HG03039 (cell line): ENCODE results near the gene RAB23.

Experiments
- ATAC-seq: cut with Tn5 transposase; IDR thresholded peaks from one replicate; pipeline ENCODE4 v1.9.1; 2021; ENCODE audit warnings: mild to moderate bottlenecking, moderate library complexity; ENCODE audit not compliant: unreplicated experiment

RAB23 gene

DNA sequence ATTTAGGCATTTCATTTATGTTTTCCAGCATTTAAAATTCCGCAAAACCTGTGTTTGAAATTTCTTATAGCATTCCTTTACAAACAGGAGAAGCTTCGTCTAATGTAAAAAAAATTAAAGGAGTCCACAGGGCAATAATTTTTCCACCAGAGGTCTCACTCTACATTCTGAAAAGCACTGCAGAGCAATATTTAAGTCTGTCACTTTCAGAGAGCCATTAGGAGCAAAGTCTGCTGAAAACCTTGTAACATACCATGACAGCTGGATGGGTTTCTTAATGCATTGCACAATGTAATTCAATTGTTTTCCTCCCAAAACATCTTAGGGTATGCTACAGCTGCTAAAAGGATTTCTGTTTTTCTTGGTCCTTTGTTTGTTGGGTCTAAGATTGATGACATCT is 32.0 kb downstream of the RAB23 start:
- no peak for ATAC-seq

DNA sequence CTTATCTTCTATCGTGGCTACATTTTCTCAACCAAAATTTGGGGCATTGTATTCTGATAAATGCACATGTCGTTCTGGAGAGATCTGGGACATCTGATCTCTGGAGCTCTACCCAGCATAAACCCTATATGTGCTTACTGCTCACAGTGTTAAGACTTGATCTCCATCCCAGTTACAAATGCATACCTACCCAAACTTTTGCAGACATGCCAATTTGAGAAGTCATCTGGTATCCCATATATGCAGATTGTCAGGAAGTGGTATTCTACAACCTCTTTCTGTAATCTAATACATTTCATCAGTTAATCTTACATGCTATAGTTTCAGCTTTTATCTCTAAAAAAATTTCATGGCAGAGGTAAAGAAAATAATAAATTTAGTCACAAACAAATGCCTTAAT is 38.8 kb downstream of the RAB23 start:
- no peak for ATAC-seq

GRCh38 chr6:57182017-57182432 is 40.1 kb downstream of the RAB23 start:
- no peak for ATAC-seq

GRCh38 chr6:57180596-57180995 is 41.5 kb downstream of the RAB23 start:
- ATAC-seq: no peak

- no peak for ATAC-seq
These were observed 44.4 kb downstream of the RAB23 start for GRCh38 chr6:57177545-57178265.

DNA sequence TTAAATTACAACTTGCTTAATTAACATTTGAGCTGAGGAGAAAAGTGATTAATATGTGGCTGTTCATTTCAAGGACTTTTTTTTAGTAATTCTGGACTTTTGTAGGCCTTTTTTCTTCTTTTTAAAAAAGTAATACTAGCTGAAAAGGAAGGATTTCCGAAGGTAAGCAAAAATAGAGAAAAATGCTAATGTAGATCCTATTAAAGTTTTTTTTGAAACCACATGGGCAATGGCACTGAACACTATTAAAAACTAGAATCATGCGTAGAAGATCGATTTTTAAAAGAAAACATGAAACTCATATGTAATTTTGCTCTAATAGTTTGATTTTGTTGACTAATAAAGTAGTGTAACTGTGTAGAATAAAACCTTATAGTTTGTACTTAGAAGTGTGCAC is 47.6 kb downstream of the RAB23 start:
- ATAC-seq: no peak

DNA sequence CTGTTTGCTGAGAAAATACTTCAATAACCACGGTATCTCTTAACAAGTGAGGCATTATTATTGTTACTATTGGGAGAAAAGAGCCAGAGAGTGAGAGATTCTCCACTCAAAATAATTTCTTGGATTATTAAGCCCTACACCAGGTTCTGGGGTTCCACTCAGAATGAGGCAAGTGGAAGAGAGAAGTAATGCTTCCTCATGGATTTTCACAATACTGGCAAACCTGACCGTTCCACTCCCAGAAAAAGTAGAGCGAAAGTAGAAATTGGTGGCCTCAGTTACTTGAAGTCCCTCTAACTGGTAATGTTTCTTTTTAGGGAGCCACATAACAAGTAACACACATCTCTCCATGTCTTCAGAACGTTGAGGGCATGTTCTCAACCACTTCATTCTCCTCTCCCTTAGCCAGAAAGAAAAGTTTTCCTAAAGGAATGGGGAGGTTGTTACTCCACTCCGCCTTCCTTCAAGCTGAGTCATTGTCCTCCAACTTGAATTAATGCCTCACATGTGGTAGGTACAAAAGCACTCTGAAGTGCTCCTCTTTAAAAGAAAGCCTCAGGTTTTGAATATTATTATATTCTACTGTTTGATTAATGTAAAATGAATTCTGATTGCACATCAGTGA is 48.1 kb downstream of the RAB23 start:
- ATAC-seq: no peak

DNA sequence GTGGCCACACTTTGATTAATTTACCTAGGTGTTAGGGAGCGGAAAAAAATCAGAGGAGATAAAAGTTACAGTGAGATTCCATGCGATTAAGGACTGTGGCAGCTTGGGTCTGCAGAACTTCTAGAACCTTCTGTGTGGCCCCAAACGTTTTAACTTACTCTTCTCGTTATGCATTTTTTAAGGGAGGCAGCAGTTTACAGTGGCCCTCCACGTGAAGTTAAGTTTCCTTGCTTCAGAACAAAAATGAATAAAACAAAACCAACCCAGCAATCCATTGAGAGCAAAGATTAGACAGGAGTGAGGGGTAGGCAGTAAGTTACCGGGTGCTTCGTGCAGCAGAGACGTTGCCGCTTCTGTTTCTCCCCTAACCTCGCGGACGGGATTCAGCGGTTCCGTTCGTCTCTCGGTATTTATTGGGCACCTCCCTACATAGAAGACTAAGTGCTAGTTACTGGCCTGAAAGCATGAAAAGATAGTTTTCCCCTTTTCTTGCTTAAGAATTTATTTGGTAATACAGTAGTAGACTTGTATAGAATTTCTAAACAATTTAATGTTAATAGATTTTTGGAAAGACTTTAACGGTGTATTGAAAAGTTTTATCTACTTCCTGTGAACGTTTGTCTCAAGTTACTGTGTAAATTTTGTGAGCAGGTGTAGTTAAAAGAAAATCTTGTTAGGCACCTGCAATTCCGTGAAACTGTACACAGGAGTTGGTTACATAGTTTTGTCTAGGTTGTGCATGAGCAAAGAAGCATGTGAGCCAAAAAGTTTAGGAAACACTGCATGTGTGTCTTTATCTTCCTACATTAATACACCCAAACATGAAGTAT is 48.8 kb downstream of the RAB23 start:
- no peak for ATAC-seq

DNA sequence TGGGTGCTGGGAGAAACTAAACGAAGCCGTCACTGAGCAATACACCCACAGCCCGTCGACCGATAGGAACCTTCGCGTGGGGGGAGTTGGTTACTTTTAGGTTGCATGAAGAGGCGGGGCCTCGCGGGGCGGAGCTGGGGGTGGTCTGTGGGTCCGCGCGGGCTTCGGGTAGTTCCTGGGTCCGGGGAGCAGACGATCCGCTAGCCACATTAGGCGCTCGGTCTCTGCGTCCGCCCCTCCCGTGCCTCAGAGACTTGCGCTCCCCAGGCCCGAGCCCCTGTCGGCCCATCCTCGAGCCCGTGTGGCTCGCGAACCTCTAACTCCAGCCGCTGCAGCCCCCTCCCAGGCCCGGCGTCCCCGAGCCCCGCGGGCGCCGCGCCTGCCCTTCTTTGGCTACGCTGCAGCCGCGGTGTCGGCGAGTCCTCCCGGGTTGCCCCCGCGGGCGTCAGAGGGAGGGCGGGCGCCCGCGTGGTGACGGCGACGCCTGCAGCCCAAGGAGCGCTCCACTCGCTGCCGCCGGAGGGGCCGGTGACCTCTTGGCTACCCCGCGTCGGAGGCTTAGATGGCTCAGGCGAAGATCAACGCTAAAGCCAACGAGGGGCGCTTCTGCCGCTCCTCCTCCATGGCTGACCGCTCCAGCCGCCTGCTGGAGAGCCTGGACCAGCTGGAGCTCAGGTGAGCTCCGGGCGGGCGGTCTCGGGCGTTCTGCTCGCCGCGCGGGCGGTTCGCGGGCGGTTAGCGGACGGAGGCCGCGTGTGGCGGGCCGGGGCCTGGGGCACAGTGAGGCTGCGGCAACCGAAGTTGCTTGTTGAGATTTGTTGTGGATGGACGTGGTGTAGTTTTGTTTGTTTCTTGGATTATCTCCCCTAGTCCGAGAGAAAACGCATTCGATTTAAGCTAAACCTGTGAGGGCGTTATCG is 49.7 kb downstream of the RAB23 start, which contains the start of gene BAG2:
BAG2 (plus strand) TSS at position 191 of the 920 bp plus-strand sequence; CDS start at position 563, 372 bp downstream.
- ATAC-seq: peak; percentile 88

- ATAC-seq: no peak
These were observed 57.0 kb downstream of the RAB23 start for GRCh38 chr6:57165080-57165479.

DNA sequence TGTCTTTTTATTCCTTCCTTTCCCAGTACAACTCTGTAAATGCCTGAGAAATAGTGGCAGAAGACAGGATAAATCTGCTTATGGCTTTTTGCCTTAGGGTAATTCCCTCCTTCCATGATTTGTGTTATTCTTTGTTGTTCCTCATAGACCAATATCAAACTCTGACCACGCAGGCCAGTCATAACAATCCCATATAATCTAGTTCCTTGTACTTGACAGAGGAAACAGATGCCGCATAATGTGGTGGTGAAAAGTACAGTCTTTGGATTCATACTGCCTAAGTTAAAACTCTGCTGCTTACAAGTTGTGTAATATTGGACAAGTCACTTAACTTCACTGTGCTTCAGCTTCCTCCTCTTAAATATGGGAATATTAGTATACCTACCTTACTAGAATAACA is 58.2 kb downstream of the RAB23 start:
- ATAC-seq: no peak

DNA sequence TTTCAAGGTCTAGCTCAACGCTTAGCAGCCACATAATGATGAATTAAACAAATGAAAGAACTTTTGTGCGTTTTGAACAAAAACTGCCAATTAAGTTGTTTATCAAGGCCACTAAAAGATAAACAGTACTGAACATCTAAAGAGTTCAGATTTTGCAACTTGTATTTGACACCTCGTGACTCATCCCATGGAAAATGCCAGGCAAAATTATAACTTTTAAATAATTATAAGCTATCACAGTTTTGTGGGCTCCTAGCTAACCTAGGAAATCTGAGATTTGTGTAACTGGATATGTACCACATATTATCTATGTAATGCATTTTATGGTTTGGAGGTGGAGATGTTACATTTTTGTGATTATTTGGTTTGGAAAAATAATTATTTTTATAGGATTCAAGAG is 59.6 kb downstream of the RAB23 start:
- ATAC-seq: no peak

- no peak for ATAC-seq
These were observed 60.1 kb downstream of the RAB23 start for GRCh38 chr6:57162028-57162427.

DNA sequence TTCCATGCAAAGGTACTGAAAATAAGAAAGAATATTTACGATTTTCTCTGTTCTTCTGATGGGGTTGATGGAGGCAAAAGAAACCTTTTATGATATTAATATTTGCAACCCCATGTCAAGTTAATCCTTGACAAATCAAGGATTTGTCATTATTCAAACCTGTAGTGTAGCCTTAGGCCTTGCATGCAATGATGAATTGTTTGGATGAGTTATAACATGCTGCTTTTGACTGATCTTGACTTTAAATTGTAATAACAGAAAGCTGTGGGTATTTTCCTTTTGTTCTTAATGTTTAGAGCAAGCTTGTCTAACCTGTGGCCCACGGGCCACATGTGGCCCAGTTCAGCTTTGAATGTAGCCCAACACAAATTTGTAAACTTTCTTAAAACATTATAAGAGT is 63.0 kb downstream of the RAB23 start:
- no peak for ATAC-seq

GRCh38 chr6:57158658-57159057 is 63.4 kb downstream of the RAB23 start:
- no peak for ATAC-seq

DNA sequence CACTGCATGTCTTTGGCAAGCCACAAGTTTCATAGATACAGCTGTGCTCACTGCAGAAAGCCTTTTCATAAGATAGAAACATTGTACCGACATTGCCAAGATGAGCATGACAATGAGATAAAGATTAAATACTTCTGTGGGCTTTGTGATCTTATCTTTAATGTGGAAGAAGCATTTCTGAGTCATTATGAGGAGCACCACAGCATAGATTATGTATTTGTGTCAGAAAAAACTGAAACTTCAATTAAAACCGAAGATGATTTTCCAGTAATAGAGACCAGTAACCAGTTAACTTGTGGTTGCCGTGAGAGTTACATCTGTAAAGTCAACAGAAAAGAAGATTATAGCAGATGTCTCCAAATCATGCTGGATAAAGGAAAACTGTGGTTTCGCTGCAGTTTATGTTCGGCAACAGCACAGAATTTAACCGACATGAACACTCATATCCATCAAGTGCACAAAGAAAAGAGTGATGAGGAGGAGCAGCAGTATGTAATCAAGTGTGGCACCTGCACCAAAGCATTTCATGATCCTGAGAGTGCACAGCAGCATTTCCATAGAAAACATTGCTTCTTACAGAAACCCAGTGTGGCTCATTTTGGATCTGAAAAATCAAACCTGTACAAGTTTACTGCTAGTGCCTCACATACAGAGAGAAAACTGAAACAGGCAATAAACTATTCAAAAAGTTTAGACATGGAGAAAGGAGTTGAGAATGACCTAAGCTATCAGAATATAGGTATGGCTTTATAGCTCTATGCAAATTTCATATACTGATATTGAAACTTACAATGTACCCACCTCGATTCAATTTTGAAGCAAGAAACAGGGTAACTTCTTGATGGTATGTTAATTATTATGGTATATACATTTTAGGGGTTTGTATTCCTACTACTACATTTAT is 73.9 kb downstream of the RAB23 start:
- no peak for ATAC-seq

DNA sequence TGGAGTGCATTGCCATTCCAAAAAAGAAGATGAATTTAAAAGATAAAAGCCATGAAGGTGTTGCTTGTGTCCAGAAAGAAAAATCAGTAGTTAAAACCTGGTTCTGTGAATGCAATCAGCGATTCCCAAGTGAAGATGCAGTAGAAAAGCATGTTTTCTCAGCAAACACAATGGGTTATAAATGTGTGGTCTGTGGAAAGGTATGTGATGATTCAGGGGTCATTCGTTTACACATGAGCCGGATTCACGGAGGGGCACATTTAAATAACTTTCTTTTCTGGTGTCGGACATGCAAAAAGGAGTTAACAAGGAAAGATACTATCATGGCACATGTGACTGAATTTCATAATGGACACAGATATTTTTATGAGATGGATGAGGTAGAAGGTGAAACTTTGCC is 74.7 kb downstream of the RAB23 start:
- ATAC-seq: no peak

DNA sequence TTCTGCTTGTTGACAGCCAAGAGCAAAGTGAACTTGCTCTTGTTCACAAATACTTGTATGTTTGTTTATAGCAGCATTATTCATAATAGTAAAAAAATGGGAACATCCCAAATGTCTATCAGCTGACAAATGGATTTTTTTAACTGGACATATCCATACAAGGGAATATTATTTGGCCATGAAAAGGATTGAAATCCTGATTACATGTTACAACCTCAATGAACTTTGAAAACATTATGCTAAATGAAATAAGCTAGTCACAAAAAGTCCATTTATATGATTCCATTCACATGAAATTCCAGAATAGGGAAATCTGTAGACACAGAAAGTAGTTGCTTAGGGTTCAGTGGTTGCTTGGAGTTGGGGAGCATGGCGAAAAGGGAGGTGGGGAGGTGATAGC is 78.4 kb downstream of the RAB23 start:
- no peak for ATAC-seq

DNA sequence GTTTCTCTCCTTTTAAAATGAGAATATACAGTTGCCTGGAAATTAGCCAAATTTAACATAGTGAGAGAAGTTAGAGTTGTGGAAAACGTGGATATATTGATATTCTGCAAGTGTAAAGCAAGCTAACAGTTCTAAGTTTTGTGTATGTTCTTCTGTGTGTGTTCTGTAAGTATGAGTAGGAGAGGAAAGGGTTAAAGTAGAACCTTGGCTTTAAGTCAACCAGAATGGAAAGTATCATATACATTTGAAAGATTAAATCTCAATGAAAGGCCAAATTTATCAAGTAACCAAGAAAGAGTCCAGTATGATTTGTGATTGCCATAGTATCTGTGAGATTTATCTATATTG is 80.0 kb downstream of the RAB23 start:
- no peak for ATAC-seq
